Measurements from ENCODE around the gene UMODL1.

Gene UMODL1

GRCh38 chr21:42163511-42163863 is 92.4 kb downstream of the UMODL1 start:
- TF ChIP-seq CTCF (IDR thresholded peaks at IDR 0.05), result no peak
- H3K4me1 ChIP-seq (ENCODE audit: control insufficient read depth in 1 of 2, insufficient read depth in 1 of 2, low read depth in 1 of 2, low read length in 1 of 2), result peaks cover 0 to 4% of the 10 kb centered on the region in 2 experiments
- H3K27me3 ChIP-seq, result peaks cover 17% of the 10 kb centered on the region
- no peaks in the 10 kb centered on the region for H3K36me3 ChIP-seq
- H3K9me3 ChIP-seq, result no peaks in the 10 kb centered on the region
- no peak overlapping the region for H3K27ac ChIP-seq
- H3K4me3 ChIP-seq (ENCODE audit: low read depth in 1 of 2, low read length in 1 of 2), result no peak overlapping the region

GRCh38 chr21:42164064-42164789 is 93.1 kb downstream of the UMODL1 start:
- Histone ChIP-seq H3K4me3 (ENCODE audit: low read depth in 1 of 2, low read length in 1 of 2) (no peak overlapping the region), H3K36me3 (no peaks in the 10 kb centered on the region), H3K4me1 (ENCODE audit: control insufficient read depth in 1 of 2, insufficient read depth in 1 of 2, low read depth in 1 of 2, low read length in 1 of 2) (peaks cover 0 to 4% of the 10 kb centered on the region in 2 experiments), H3K9me3 (no peaks in the 10 kb centered on the region), H3K27ac (no peak overlapping the region), H3K27me3 (peaks cover 16% of the 10 kb centered on the region)
- TF ChIP-seq CTCF (IDR thresholded peaks at IDR 0.05), result peak; percentile 77

- no peak for TF ChIP-seq CTCF (IDR thresholded peaks at IDR 0.05)
Measured at GRCh38 chr21:42164818-42165217, 93.7 kb downstream of the UMODL1 start.

GRCh38 chr21:42165901-42166300 is 94.8 kb downstream of the UMODL1 start:
- no peaks in the 10 kb centered on the region for H3K36me3 ChIP-seq
- no peak overlapping the region for H3K27ac ChIP-seq
- H3K4me1 ChIP-seq (ENCODE audit: control insufficient read depth in 1 of 2, insufficient read depth in 1 of 2, low read depth in 1 of 2, low read length in 1 of 2), result peaks cover 0 to 4% of the 10 kb centered on the region in 2 experiments
- no peak overlapping the region for H3K4me3 ChIP-seq (ENCODE audit: low read depth in 1 of 2, low read length in 1 of 2)
- TF ChIP-seq CTCF (IDR thresholded peaks at IDR 0.05), result no peak
- no peaks in the 10 kb centered on the region for H3K27me3 ChIP-seq
- no peaks in the 10 kb centered on the region for H3K9me3 ChIP-seq

More at GRCh38 chr21:42164818-42165217, 93.7 kb downstream of the UMODL1 start:
- Histone ChIP-seq H3K36me3 (no peaks in the 10 kb centered on the region), H3K9me3 (no peaks in the 10 kb centered on the region), H3K4me3 (ENCODE audit: low read depth in 1 of 2, low read length in 1 of 2) (no peak overlapping the region), H3K27me3 (peaks cover 11% of the 10 kb centered on the region), H3K27ac (no peak overlapping the region), H3K4me1 (ENCODE audit: control insufficient read depth in 1 of 2, insufficient read depth in 1 of 2, low read depth in 1 of 2, low read length in 1 of 2) (peaks cover 0 to 4% of the 10 kb centered on the region in 2 experiments)

GRCh38 chr21:42169758-42170157 is 98.6 kb downstream of the UMODL1 start:
- Histone ChIP-seq H3K4me3 (ENCODE audit: low read depth in 1 of 2, low read length in 1 of 2) (no peak overlapping the region), H3K27ac (no peak overlapping the region), H3K9me3 (no peaks in the 10 kb centered on the region), H3K4me1 (ENCODE audit: control insufficient read depth in 1 of 2, insufficient read depth in 1 of 2, low read depth in 1 of 2, low read length in 1 of 2) (peaks cover 0 to under 1% of the 10 kb centered on the region in 2 experiments), H3K27me3 (no peaks in the 10 kb centered on the region), H3K36me3 (no peaks in the 10 kb centered on the region)
- TF ChIP-seq CTCF (IDR thresholded peaks at IDR 0.05), result no peak

All from neutrophil (primary cell).